Heart left ventricle (tissue), 16 donors: ENCODE measurements around the gene CDCA7. TPM values are rescaled to one million over a fixed set of nuclear protein-coding genes. Genes with fewer than 3 reads are reported as not detected.

ENCODE experiments used
- ATAC-seq, 4 donors: fragments of 200-7000 bp; cut with Tn5 transposase; one replicate each; pipeline ENCODE4 v1.9.1; 2020 to 2022; ENCODE audit warnings: moderate library complexity in 4 of 4, mild to moderate bottlenecking in 3 of 4, moderate number of reproducible peaks in 1 of 4
- DNase-seq, 5 donors: peaks; one replicate each; pipeline ENCODE4 v3.0.0-alpha.2; 2020
- H3K27ac ChIP-seq, 12 donors: fragments of 200-600 bp; sonication (generic) in 4 of 12; one replicate each; pipeline versions ENCODE4 v1.5.0 to v1.8.0; 2016 to 2022; ENCODE audit warnings: mild to moderate bottlenecking in 2 of 12
- H3K27me3 ChIP-seq, 9 donors: fragments of 200-600 bp; sonication (generic) in 2 of 9; one replicate each; pipeline versions ENCODE4 v1.5.1 to v1.8.0; 2016 to 2022; ENCODE audit warnings: mild to moderate bottlenecking in 3 of 9
- H3K36me3 ChIP-seq, 9 donors: fragments of 200-600 bp; sonication (generic) in 2 of 9; one replicate each; pipeline versions ENCODE4 v1.5.0 to v1.8.0; 2018 to 2022; ENCODE audit warnings: mild to moderate bottlenecking in 2 of 9
- H3K4me1 ChIP-seq, 12 donors: fragments of 200-600 bp; sonication (generic) in 4 of 12; one replicate each; pipeline versions ENCODE4 v1.5.0 to v1.8.0; 2016 to 2022; ENCODE audit warnings: mild to moderate bottlenecking in 3 of 12
- H3K4me3 ChIP-seq, 12 donors: fragments of 200-600 bp; sonication (generic) in 4 of 12; one replicate each; pipeline versions ENCODE4 v1.5.0 to v1.8.0; 2017 to 2022; ENCODE audit warnings: mild to moderate bottlenecking in 9 of 12, moderate library complexity in 4 of 12
- H3K9me3 ChIP-seq, 12 donors: fragments of 200-600 bp; sonication (generic) in 4 of 12; one replicate each; pipeline versions ENCODE4 v1.5.0 to v1.8.0; 2016 to 2022; ENCODE audit warnings: mild to moderate bottlenecking in 1 of 12
- CTCF ChIP-seq, 12 donors: fragments of 200-600 bp; sonication (generic) in 4 of 12; IDR thresholded peaks; one replicate each; pipeline versions ENCODE4 v1.5.0 to v1.8.0; 2018 to 2022; ENCODE audit warnings: antibody characterized with exemption in 12 of 12, mild to moderate bottlenecking in 5 of 12
- POLR2A ChIP-seq, 2 donors: fragments of 450-650 bp; IDR thresholded peaks; one replicate each; pipeline ENCODE4 v1.6.1; 2017; ENCODE audit warnings: antibody characterized with exemption in 2 of 2, mild to moderate bottlenecking in 2 of 2, moderate library complexity in 2 of 2
- WGBS, 4 donors: extraction: QIAGEN DNeasy Blood & Tissue Kit in 2 of 4; methylation state at CpG; one replicate each; pipeline versions ENCODE4 v1.1.5 to v1.1.7; 2013 to 2018; 5-methylcytosine and 5-hydroxymethylcytosine counted together
- intact Hi-C, 10 donors: fragments of 100-400 bp; cut with DNase I; formaldehyde crosslinking; loops; one replicate each; pipeline versions ENCODE4 v1.11.1 to v1.14.2; 2022
- polyA plus RNA-seq, 2 donors: library from polyadenylated mRNA; stranded (reverse); fragments of 200-250 nt; gene quantifications; one replicate each; pipeline ENCODE4 v1.2.3, GENCODE V29; 2013
- total RNA-seq, 9 donors: library from RNA; depleted of rRNA in 2 of 9; stranded (reverse); fragments of >200 nt in 2 of 9; fragmentation: NEBNext Ultra II Directional in 3 of 9; extraction: Animal tissue kit (Norgen Biotek cat#: 25700) in 3 of 9; gene quantifications; one replicate each; pipeline versions ENCODE4 v1.1.0 to v1.2.4, GENCODE V29; 2016 to 2023
- donor health status: ischemic (EF 13 %, LVEDD 7.1; RV severe dilation, severe dysfunction).
- donor health status: healthy with polysubstance abuse.
- donor health status: DM: no; HTN: yes; CAD: no.
- donor health status: DM: no; HTN: no; CAD: no.
- donor health status: ischemic (EF 25% LVEDD 6.9; RV normal size, moderate dysfunction).
- donor health status: ischemic (EF 25% LVEDD 5.7; RV mildly dilated, moderate dysfunction).
- donor health status: healthy.
- donor health status: DM: yes; HTN: yes; CAD: no.
- donor health status: ischemic (EF 35%, LVEDD 5.7; RV mildly dilated, moderate dysfunction).
- donor health status: nonischemic (EF 11% LVEDD 7.7; RV severe dilation, severe dysfunction).
- donor health status: DM: yes; HTN: yes; CAD: no.
- donor health status: PGD.
- donor health status: ischemic (EF 29% LVEDD 5.4; RV normal size, mild dysfunction).
- donor health status: nonischemic (EF 23%, LVEDD 6.1; RV moderate dilation, normal function).

Gene CDCA7
- total and polyA plus RNA-seq, 11 donors = 0.12 to 3.7 (median 0.91) TPM

- H3K27ac ChIP-seq = no peak overlapping the region
- peaks cover 0 to 26% (median 12%) of the 10 kb centered on the region in 12 donors for H3K9me3 ChIP-seq
- H3K27me3 ChIP-seq = peaks cover 0 to 38% (median 19%) of the 10 kb centered on the region in 9 donors
- TF ChIP-seq CTCF (IDR thresholded peaks at IDR 0.05) (no peak), POLR2A (IDR thresholded peaks at IDR 0.05) (no peak)
- peaks cover 0 to 8% (median 0%) of the 10 kb centered on the region in 12 donors for H3K4me1 ChIP-seq
- no peak overlapping the region for H3K4me3 ChIP-seq
- ATAC-seq (no peak), DNase-seq (no peak)
- intact Hi-C loops = no loop called here
- no peaks in the 10 kb centered on the region for H3K36me3 ChIP-seq
- 86 to 92% (median 89%) methylated on average over 2 of the region's 2 CpGs for WGBS, 4 donors
Observed at GRCh38 chr2:173349287-173349686, 5.4 kb upstream of the CDCA7 start.

GRCh38 chr2:173350383-173350782, 4.3 kb upstream of the CDCA7 start:
- WGBS, 4 donors = 55 to 69% (median 61%) methylated on average over 2 of the region's 2 CpGs
- TF ChIP-seq CTCF (IDR thresholded peaks at IDR 0.05) = no peak
- TF ChIP-seq POLR2A (IDR thresholded peaks at IDR 0.05) = no peak
- H3K27ac ChIP-seq = no peak overlapping the region
- DNase-seq (no peak), ATAC-seq (no peak)
- H3K9me3 ChIP-seq = peaks cover 0 to 19% (median 10%) of the 10 kb centered on the region in 12 donors
- no peaks in the 10 kb centered on the region for H3K36me3 ChIP-seq
- intact Hi-C loops = loop anchor here in 1 of 10 donors (10.0 kb wide), 2 partner anchors 106 to 326 kb away; no protein-coding TSS in a partner anchor
- H3K4me3 ChIP-seq = no peak overlapping the region
- peaks cover 0 to 17% (median 3%) of the 10 kb centered on the region in 12 donors for H3K4me1 ChIP-seq
- H3K27me3 ChIP-seq = peaks cover 0 to 49% (median 19%) of the 10 kb centered on the region in 9 donors

DNA sequence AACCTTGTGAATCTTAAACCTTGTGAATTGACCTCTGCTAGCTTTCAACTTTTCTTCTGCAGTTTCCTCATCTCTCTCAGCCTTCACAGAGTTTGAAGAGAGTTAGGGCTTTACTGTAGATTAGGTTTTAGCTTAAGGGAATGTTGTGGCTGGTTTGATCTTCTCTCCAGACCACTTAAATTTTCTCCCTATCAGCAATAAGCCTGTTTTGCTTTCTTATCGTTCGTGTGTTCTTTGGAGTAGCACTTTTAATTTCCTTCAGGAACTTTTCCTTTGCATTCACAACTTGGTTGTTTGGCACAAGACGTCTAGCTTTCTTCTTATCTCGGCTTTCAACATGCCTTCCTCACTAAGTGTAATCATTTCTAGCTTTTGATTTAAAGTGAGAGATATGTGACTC, 2.8 kb upstream of the CDCA7 start:
- TF ChIP-seq CTCF (IDR thresholded peaks at IDR 0.05) (no peak), POLR2A (IDR thresholded peaks at IDR 0.05) (no peak)
- DNase-seq (no peak), ATAC-seq (no peak)
- no peaks in the 10 kb centered on the region for H3K36me3 ChIP-seq
- H3K4me1 ChIP-seq = peaks cover 0 to 25% (median 5%) of the 10 kb centered on the region in 12 donors
- no peak overlapping the region for H3K27ac ChIP-seq
- no peak overlapping the region for H3K4me3 ChIP-seq
- peaks cover 0 to 63% (median 26%) of the 10 kb centered on the region in 9 donors for H3K27me3 ChIP-seq
- WGBS, 4 donors = 45 to 57% (median 49%) methylated on average over 4 of the region's 4 CpGs
- intact Hi-C loops = loop anchor here in 1 of 10 donors (10.0 kb wide), 2 partner anchors 107 to 327 kb away; no protein-coding TSS in a partner anchor
- H3K9me3 ChIP-seq = peaks cover 0 to 4% (median 0%) of the 10 kb centered on the region in 12 donors

DNA sequence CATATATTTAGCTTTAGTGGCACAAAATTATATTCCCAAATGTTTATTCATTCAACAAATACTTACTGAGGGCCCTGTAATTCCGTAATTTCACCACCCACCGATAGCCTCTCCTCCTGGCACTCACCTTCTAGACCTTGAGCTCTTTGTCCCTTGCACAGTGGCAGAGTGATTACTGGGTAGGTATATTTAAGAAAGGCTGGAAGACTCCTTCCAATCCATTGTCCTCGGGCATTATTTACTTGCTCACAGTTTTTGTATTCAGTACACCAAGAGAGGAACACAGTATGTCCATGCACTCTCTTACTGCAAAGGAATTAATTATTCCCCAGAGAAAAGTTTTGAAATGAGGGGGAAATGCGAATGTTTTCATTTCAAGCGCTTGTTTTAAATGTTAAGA, 1.1 kb upstream of the CDCA7 start:
- intact Hi-C loops = loop anchor here in 1 of 10 donors (10.0 kb wide), 2 partner anchors 109 to 329 kb away; no protein-coding TSS in a partner anchor
- H3K9me3 ChIP-seq = no peaks in the 10 kb centered on the region
- H3K27me3 ChIP-seq = peaks cover 0 to 59% (median 26%) of the 10 kb centered on the region in 9 donors
- ATAC-seq (no peak), DNase-seq (no peak)
- WGBS, 4 donors = 51 to 57% (median 55%) methylated on average over 5 of the region's 5 CpGs
- no peaks in the 10 kb centered on the region for H3K36me3 ChIP-seq
- H3K27ac ChIP-seq = no peak overlapping the region
- no peak overlapping the region for H3K4me3 ChIP-seq
- TF ChIP-seq POLR2A (IDR thresholded peaks at IDR 0.05) = no peak
- TF ChIP-seq CTCF (IDR thresholded peaks at IDR 0.05) = no peak
- peaks cover 0 to 25% (median 5%) of the 10 kb centered on the region in 12 donors for H3K4me1 ChIP-seq
